GM10847 (cell line): ENCODE measurements around the gene GATB.

ENCODE experiments used
- POLR2A ChIP-seq: IDR thresholded peaks from 2 replicates; pipeline ENCODE4 v1.6.1; 2011; ENCODE audit not compliant: insufficient read length; ENCODE audit errors: extremely low read depth

GATB gene

GRCh38 chr4:151721466-151721865, 39.3 kb downstream of the GATB start:
- TF ChIP-seq POLR2A = no peak

GRCh38 chr4:151719956-151720334, 40.9 kb downstream of the GATB start:
- TF ChIP-seq POLR2A = no peak

GRCh38 chr4:151718984-151719955, 41.5 kb downstream of the GATB start:
- no peak for TF ChIP-seq POLR2A

- no peak for TF ChIP-seq POLR2A
Measured at GRCh38 chr4:151717909-151718628, 42.7 kb downstream of the GATB start.

- no peak for TF ChIP-seq POLR2A
Measured at GRCh38 chr4:151717314-151717713, 43.5 kb downstream of the GATB start.

- no peak for TF ChIP-seq POLR2A
Measured at GRCh38 chr4:151716324-151716723, 44.5 kb downstream of the GATB start.

GRCh38 chr4:151715881-151716280, 44.9 kb downstream of the GATB start:
- TF ChIP-seq POLR2A = no peak

GRCh38 chr4:151712777-151713176, 48.0 kb downstream of the GATB start:
- TF ChIP-seq POLR2A = no peak

- no peak for TF ChIP-seq POLR2A
Measured at GRCh38 chr4:151711646-151712045, 49.2 kb downstream of the GATB start.

GRCh38 chr4:151709587-151709986, 51.2 kb downstream of the GATB start:
- no peak for TF ChIP-seq POLR2A

- TF ChIP-seq POLR2A = no peak
Measured at GRCh38 chr4:151709071-151709470, 51.7 kb downstream of the GATB start.

GRCh38 chr4:151708100-151708499, 52.7 kb downstream of the GATB start:
- TF ChIP-seq POLR2A = no peak

GRCh38 chr4:151703401-151703800, 57.4 kb downstream of the GATB start:
- TF ChIP-seq POLR2A = no peak

GRCh38 chr4:151702256-151702655, 58.6 kb downstream of the GATB start:
- TF ChIP-seq POLR2A = no peak

- no peak for TF ChIP-seq POLR2A
Measured at GRCh38 chr4:151700566-151701316, 60.1 kb downstream of the GATB start.
